ENCODE measurements around the gene SRD5A2.

Gene SRD5A2, protein sequence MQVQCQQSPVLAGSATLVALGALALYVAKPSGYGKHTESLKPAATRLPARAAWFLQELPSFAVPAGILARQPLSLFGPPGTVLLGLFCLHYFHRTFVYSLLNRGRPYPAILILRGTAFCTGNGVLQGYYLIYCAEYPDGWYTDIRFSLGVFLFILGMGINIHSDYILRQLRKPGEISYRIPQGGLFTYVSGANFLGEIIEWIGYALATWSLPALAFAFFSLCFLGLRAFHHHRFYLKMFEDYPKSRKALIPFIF

DNA sequence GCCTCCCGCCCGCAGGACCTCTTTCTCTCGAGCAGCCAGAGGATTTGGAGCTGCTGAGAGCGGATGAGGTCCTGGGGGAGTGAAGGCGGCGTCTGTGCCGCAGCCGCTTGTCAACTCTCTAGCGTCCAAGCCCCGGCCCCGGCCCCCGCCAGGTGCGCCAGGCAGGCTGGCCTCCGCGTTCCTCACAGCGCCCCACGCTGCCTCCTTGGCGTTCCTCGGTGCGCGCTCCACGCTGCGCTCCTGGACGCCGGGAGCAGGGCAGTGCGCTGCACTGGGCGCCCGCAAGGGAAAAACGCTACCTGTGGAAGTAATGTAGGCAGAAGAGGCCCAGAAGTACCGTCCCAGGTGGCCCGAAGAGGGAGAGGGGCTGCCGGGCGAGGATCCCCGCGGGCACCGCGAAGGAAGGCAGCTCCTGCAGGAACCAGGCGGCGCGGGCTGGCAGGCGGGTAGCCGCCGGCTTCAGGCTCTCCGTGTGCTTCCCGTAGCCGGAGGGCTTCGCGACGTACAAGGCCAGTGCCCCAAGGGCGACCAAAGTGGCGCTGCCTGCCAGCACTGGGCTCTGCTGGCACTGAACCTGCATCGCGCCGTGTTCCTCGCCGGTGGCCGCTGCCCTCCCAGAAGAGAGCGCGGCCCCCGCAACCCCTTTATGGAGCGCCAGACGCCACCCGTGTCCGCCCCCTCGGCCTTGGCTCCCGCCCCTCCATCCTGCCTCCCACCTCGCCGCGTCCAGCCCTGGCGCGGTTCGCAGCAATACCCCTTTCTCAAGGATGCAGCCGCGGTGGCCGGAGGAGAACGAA, at the start of gene SRD5A2:
Gene SRD5A2, minus strand, starts transcription at position 618 of the 797 bp plus-strand sequence. Its CDS starts 38 bp downstream, at position 580.
- DNase-seq (ENCODE audit: low read depth), result no peak

DNA sequence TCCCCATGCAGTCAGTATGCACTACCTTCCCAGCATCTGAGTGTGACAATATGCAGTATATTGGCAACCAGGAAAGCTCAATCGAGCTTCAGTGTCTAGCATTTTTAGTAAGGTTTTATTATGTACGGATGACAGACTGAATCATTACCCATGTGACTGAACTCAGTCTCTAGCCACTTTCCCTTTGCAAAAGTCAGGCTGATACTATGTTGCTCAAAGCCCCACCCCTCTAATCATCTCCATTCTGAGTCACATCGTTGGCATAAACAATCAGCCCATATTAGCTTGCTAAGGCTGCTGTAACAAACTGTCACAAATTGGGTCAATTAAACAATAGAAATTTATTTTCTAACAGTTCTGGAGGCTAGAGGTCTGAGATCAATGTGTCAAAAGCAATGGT, 25.8 kb upstream of the SRD5A2 start:
- no peak for DNase-seq (ENCODE audit: low read depth)

DNA sequence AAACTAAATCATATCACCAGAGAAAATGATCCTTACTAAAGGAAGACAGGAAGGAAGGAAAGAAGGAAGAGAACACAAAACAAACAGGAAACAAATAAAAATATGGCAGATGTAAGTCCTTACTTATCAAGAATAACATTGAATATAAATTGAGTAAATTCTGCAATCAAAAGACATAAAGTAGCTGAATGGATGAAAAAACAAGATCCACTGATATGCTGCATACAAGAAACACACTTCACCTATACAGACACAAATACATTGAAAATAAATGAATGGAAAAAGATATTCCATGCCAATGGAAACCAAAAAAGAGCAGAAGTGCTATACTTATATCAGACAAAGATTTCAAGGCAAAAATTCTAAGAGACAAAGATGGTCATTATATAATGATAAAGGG, 18.0 kb upstream of the SRD5A2 start:
- DNase-seq (ENCODE audit: low read depth), result no peak

DNA sequence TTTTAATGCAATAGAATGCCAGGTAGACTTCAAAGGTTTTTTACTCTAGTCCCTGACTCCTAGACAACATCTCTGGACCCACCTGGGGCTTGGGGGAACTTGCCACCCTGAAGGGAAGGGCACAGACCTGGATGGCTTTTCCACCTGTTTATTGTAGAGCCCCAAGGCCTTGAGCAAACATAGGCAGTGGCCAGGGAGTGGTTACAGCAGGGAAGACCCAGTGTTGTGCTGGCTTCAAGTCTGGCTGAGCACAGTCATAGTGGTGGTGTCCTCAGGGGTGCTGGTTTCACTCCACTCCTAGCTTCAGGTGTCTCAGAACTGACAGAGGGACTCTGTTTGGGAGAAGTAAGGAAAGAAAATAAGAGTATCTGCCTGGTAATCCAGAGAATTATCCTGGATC, 5.5 kb upstream of the SRD5A2 start:
- no peak for DNase-seq (ENCODE audit: low read depth)

DNA sequence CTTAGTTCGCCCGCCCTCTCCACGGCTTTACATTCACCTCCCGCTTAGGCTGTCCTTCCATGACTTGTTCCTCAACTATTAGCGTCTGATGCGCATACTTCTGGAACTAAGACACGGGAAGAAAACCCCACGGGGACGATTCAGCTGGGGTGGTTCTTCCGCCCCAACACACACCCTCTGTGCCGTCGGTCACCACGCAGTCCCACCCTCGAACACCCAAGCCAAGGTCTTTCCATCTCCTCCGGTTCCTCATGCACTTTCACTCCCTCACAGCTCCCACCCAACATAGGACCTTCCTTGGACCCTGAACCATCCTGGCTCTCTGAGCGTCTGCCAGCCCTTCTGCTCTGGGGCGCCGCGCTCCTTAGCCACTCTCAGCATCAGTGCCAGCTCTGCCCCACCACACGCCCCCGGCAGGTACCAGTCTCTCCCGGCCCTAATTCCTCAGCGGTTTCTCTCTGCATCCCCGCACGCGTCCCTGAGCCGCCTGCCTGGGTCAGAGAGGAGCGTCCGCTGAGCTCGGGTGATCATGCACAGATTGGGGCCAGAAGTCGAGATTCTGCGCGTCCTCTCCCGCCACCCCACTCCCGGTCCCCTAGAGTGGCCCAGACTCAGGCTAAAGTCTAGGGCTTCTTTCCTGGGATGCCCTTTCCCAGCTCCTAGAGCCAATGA, 522 bp upstream of the SRD5A2 start:
- no peak for DNase-seq (ENCODE audit: low read depth)

DNA sequence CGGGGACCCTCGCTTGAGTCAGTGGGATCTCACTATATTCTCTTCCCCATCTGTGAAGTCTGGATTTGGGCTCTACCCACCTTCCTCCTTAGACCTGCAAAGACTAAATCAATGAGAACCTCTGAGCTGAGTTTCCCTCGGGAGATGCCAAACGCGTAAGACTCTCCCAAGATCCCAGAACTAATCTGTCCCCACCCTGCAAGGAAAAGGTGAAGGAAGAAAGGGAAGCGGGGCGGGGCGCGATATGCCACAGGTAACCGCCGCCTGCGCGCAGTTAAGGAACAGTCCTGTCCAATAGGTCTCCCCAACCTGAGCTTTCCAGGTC, 780 bp downstream of the SRD5A2 start:
- no peak for DNase-seq (ENCODE audit: low read depth)

DNA sequence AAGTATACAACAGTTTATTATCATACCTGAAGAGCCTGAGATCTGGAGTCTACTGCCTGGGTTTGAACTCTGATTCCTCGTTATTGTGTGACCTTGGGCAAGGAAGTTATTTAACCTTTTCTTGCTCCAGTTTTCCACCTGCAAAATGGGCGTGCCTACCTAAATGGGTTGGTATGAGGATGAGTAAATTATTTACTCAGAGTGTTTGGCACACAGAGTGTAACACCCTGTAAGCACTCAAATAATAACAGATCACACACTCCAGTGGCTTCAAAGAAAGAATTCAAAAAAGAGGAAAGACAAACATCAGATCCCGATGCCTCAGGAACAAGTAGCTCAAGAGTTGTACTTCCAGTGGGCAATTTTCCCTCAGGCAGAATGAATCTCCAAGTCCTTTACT, 2.4 kb downstream of the SRD5A2 start:
- DNase-seq (ENCODE audit: low read depth), result no peak

DNA sequence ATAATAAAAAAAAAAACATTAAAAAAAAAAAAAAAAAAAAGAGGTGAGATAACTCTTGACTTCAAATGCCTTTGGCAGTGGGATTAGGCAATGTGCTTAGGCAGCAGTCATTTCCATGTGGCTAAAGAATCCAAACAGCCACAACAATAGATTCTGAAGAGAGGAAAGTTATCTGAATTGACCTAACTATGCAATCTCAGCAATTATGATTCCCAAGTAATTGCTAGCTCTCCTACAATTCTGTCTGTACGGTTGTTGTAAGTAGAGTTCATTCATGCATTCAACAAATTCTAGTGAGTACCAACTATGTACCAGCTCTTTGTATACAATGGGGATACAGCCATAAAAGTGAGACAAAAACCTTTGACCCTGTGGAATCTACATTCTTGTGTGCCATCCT, 3.6 kb downstream of the SRD5A2 start:
- no peak for DNase-seq (ENCODE audit: low read depth)

DNA sequence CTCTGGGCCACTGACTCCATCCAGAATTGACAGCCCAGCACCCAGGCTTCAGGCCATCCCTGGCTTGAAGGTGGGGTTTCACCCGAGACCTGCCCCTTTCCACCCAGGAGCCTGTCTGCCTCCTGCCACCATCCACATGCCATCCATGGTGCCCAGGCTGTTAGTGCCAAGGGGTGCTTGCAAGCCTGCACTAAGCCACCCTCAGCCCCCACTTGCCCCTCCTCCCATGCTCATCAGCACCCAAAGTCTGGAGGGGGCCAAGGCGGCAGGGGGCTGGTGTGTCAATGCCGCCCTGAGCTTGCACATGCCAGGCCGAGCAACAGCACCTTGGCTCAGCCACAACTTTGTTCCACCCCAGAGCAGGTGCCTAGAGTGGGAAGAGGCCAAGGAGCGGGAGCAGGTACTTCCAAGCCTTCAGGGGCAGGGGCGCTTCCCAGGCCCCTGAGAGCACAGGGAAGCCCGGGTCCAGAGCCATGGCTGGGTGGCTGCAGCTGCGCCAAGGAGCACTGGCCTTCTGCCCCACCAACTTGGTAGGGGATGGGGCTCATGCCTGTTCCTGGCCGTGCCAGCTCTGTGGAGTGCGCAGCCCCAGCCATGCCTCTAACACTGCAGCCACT, 12.0 kb downstream of the SRD5A2 start:
- DNase-seq (ENCODE audit: low read depth), result no peak

DNA sequence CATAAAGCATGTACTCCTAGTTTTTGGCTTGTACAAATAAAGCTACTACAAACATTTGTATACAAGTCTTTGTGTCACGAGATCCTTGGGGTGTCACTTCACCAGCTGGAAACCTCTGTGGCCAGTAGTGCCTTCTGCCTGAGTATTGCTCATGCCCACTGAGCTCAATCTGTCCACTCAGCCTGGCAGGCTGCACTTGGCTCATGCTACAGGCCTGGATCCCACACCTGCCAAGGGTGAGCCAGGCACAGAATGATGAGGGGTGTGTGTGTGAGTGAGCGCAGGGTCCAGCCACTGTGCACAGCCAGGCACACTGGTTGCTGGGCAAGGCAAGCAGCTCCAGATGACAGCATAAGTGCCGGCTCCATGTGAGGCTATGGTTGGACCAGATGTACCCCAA, 13.1 kb downstream of the SRD5A2 start:
- no peak for DNase-seq (ENCODE audit: low read depth)

DNA sequence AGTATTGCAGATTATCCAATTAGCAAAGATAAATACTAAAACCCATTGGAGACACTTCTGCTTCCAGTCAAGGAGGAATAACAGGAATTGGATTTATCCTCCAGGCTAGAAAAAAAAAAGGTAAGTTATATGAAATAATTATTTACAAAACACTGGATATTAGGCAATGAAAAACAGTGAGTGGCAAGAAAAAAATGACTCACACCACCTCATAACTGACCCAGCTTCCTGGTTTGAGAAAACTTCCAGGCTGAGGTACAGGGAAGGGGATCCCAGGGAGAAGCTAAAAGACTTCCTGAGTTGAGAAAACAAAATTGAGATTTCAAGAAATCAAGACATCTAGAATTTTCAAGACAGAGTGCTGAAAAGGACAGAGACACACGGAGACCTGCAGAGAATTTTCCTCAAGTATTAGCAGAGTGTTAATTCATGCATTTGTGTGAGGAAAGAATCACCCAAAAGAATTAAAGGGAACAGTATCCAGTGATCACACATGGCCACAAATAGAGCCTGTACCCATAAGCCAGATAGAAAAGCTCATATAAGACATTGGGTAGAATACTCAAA, 17.4 kb downstream of the SRD5A2 start:
- DNase-seq (ENCODE audit: low read depth), result no peak

DNA sequence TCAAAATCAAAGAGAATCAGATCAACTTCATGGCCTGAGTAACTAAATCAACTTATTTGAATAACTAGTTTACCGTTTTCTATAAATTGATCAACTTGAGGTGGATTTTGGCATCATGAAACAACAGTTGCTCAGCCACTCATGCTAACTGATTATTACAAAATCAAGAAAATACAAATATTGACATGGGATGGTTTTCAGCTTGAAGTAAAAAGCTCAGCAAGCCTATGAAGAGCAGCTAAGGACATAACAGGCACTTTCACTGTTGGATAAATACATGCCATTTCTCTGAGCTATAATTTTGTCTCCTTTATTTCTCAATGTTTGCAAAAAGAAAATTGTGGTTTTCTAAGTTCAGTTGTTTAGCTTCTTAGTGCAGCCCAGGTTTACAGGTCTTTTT, 18.9 kb downstream of the SRD5A2 start:
- no peak for DNase-seq (ENCODE audit: low read depth)

DNA sequence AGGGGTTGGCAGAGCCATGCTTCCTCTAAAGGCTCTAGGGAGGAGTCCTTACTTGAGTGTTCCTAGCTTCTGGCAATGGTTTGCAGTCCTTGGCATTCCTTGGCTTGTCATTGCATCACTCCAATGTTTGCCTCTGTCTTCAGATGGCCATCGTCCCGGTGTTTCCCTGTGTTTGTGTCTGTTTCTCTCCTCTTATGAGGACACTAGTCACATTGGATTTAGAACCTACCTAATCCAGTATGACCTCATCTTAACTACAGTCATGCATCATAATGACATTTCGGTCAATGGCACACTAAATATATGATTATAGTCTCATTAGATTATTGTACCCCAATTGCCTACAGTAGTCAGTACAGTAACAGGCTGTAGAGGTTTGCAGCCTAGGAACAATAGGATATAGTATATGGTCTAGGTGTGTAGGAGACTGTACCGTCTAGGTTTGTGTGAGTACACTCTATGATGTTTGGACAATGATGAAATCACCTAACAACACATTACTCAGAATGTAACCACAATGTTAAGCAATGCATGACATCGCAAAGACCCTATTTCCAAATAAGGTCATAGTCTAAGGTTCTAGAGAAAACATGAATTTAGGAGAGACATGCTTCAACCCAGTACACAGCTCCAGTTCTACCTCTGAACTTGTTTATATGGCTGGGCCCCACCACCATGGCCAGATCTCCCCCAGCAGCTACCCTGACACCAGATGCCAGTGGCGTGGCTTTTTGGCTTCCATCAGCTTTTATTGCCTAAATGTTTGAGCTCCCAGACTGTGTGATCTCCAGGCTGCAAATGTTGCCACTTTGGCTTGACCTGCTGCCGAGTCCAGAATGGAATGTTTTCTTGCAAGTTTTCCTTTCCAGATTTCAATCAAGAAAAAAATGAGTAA, 22.1 kb downstream of the SRD5A2 start:
- DNase-seq (ENCODE audit: low read depth), result no peak

DNA sequence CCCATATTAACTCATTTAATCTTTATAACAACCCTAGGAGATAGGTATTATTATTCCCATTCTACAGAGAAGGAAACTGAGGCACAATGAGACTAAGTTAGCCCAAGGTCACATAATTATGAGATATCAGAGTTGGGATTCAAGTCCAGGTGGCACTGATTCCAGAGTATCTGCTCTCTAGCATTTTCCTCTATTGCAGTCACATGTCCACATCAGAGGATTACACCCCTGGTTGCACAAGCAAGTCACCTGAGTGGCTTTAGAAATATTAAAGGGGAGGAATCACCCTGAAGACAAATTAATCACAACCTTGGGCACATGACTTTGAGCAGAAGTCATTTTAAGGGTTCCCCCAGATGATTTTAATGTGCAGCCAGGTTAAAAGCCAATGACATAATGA, 23.8 kb downstream of the SRD5A2 start:
- DNase-seq (ENCODE audit: low read depth), result no peak

DNA sequence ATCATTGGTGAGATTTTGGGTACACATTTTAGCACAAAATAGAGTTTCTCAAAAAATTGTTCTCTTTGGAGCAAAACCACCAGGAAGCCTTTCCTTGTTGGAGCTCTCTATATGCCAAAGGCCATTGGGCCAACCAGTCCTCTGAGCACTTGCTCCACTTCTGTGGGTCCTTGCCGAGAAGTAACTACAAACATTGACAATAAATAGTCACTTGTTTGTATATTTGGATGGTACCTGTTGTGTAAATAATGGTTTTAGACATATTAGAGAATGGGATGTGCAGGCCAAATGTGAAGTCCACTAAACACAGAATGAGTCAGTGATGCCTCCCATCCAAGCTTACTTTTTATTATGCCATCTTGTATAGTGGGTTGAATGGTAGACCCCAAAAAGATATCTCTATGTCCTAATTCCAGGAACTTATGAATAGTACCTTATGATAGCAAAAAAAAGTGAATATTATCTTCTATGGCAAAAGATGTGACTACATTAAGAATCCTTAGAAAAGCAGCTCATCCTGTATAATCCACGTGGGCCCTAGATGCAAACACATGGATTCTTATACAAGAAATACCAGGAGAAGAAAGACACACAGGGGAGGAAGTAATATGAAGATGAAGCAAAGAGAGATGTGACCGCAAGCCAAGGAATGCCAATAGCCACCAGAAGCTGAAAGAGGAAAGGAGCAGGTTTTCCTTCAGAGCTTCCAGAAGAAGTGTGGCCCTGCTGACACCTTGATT, 24.6 kb downstream of the SRD5A2 start:
- DNase-seq (ENCODE audit: low read depth), result no peak

DNA sequence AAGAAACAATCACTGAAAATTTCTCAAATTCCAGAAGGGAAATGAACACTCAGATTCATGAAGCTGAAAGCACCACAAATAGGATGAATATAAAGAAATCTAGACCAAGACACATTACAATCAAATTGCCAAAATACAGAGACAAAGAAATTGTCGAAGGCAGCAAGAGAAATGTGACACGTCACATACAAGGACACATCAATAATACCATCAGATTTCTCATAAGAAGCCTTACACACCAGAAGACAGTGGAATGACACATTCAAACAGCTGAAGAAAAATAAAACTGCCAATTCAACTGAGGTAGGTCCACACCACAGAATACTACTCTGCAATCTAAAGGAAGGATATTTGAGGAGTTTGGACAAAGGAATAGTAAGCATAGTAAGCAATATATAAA, 27.4 kb downstream of the SRD5A2 start:
- no peak for DNase-seq (ENCODE audit: low read depth)

DNA sequence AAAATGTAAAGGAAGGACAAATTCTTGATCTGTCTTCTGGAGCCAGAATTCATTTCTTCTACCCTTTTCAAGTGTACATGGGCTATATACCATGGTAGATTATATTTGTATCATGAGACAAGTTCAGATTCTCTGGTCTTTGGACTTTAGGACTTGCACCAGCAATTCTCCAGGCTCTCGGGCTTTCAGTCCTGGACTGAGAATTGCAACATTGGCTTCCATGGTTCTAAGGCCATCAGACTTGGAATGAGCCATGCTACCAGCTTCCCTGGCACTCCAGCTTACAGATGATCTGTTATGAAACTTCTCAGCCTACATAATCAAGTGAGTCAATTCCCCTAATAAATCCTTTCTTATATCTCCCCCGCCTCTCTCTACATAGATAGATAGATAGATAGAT, 33.3 kb downstream of the SRD5A2 start:
- DNase-seq (ENCODE audit: low read depth), result no peak

DNA sequence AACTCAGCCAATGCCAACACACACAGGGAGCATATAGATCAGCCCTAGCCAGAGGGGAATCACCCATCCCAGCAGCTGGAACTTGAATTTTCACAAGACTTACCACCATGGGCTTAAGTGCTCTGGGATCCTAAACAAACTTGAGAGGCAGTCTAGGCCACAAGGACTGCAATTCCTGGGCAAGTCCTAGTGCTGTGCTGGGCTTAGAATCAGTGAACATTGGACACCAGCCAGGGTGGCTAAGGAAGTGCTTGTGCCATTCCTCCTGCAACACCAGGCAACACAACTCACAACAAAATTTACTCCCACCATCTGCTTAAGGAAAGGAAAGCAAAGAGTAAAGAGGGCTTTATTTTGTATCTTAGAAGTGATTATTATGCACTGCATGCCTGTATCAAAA, 38.9 kb downstream of the SRD5A2 start:
- DNase-seq (ENCODE audit: low read depth), result no peak

DNA sequence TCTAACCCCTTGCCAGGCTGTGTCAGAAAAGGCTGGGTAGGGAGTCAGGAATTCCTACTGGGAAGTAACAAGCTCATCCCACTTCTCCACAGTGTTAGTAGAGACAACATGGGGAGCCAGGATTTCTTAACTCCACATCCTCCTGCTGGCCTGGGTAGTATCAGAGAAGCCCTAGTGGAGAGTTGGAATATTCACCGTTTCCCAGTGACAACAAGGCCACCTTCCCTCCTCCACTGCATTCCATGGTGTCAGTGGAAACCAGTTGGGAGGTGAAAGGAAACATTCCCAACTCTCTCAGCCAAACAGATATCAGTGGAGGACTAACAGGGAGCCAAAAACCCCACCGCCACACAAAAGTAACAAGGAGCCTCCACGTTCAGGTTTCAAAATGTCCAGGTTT, 41.2 kb downstream of the SRD5A2 start:
- DNase-seq (ENCODE audit: low read depth), result no peak

DNA sequence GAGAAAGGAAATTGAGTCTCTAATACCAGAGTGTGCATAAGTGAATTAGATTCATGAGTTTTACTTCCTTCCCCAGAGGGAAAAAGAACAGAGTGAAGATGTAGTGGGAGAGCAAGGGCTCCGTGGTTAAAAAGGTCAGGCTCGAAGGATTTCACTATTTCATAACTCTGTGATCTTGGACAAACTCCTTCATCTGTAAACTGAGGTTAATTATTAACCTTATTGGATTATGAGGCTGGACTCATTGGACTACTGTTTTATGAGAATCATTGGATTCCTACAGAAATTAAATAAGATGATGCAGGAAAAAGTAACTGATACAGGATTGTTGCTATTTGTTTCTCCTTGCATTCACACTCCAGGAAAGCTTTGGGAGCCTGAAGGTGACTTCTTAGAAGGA, 45.0 kb downstream of the SRD5A2 start:
- no peak for DNase-seq (ENCODE audit: low read depth)

DNA sequence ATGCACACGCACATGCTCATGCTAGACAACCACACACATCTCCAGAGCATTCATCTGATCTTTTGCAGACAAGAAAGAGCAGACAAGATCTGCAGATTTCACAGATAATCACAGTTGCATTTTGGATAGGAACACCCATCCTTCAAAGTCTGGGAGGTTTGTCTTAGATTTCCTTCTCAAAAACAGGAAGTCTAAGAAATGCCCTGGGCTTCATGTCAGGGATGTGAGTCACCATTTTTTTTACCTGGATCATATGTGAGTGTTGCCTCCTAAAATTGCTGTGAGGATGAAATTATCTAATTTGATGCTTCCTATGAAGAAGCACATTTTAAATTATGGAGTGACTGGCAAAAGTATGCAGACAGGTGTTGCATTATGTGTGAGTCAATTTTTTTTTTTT, 46.1 kb downstream of the SRD5A2 start:
- DNase-seq (ENCODE audit: low read depth), result no peak
